OCI-LY3 (cell line): ENCODE results near the gene TIAM2.

Experiments used
- H2AFZ ChIP-seq: fragments of 200-600, 300-600 bp; shearing (Covaris generic); 2 replicates; pipeline ENCODE4 v1.6.0; 2014; ENCODE audit warnings: antibody characterized with exemption, low read depth, low read length
- H3K27ac ChIP-seq: fragments of 200-600, 300-600 bp; sonication (generic); 2 replicates; pipeline ENCODE4 v1.5.1; 2014; ENCODE audit warnings: mild to moderate bottlenecking, low read length, moderate library complexity, mixed read lengths
- H3K27me3 ChIP-seq: fragments of 200-600, 300-600 bp; sonication (generic); 2 replicates; pipeline ENCODE4 v1.6.1; 2014; ENCODE audit warnings: low read depth, low read length, mixed read lengths
- H3K36me3 ChIP-seq: fragments of 200-600, 300-600 bp; sonication (generic); replicated peaks from 2 replicates; pipeline ENCODE3; 2014; ENCODE audit warnings: low read depth, low read length, mixed read lengths
- H3K4me1 ChIP-seq: fragments of 300-600, 200-600 bp; sonication (generic); 2 replicates; pipeline ENCODE4 v1.6.1; 2014; ENCODE audit warnings: low read length, mixed read lengths
- H3K4me2 ChIP-seq: fragments of 200-600, 300-600 bp; sonication (generic); 2 replicates; pipeline ENCODE4 v1.6.1; 2014; ENCODE audit warnings: low read length, mixed read lengths
- H3K4me3 ChIP-seq: fragments of 300-600, 200-600 bp; sonication (generic); 2 replicates; pipeline ENCODE4 v1.5.1; 2014; ENCODE audit warnings: antibody characterized with exemption, mild to moderate bottlenecking, low read length, moderate library complexity
- H3K79me2 ChIP-seq: fragments of 300-600, 200-600 bp; shearing (Covaris generic); 2 replicates; pipeline ENCODE4 v1.6.1; 2014; ENCODE audit warnings: mild to moderate bottlenecking, low read length, mixed read lengths
- H3K9ac ChIP-seq: fragments of 300-600, 200-600 bp; shearing (Covaris generic); 2 replicates; pipeline ENCODE4 v1.6.0; 2014; ENCODE audit warnings: mild to moderate bottlenecking, low read length, moderate library complexity
- H3K9me3 ChIP-seq: fragments of 200-600, 300-600 bp; shearing (Covaris generic); 2 replicates; pipeline ENCODE4 v1.6.1; 2014; ENCODE audit warnings: low read length, mixed read lengths; ENCODE audit not compliant: insufficient read depth
- H4K20me1 ChIP-seq: fragments of 200-600, 300-600 bp; sonication (generic); 2 replicates; pipeline ENCODE4 v1.6.1; 2016; ENCODE audit warnings: low read length, mixed read lengths; ENCODE audit not compliant: insufficient read depth
- EZH2phosphoT487 ChIP-seq: fragments of 200-600 bp; shearing (Covaris generic); IDR thresholded peaks from 2 replicates; pipeline ENCODE4 v1.6.1; 2018; ENCODE audit warnings: antibody characterized with exemption, mixed run types, low read depth
- TF ChIP-seq, protein P1 (sequence below): fragments of 200-600, 300-600 bp; sonication (generic); IDR thresholded peaks from 2 replicates; pipeline ENCODE4 v1.5.1; 2014; ENCODE audit warnings: antibody characterized with exemption, low read length, low read depth

The TIAM2 gene

DNA sequence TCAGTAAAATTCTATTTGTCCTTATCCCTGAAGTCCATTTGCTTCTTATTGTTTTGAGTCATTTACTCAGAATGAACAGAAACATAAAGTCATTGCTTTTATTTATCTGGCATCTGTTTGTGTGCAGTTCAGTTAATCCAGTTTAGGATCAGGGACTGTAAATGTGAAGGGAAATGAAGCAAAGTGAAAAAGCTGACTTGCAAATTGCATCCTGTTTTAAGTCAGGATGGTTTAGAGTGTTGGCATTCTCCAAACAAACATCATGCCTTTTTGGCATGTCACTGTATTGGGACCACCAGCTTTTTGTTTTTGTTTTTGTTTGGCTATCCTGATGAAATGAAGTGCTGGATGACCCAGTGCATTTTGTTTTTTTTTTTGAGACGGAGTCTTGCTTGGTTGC, 168.5 kb downstream of the TIAM2 start:
- Histone ChIP-seq H3K4me2 (no peak overlapping the region), H2AFZ (no peak overlapping the region), H3K9me3 (no peaks in the 10 kb centered on the region), H3K4me3 (no peak overlapping the region), H3K79me2 (no peaks in the 10 kb centered on the region), H4K20me1 (no peaks in the 10 kb centered on the region), H3K27me3 (no peaks in the 10 kb centered on the region), H3K27ac (no peak overlapping the region), H3K4me1 (peaks cover 11% of the 10 kb centered on the region), H3K9ac (no peak overlapping the region), H3K36me3 (no peaks in the 10 kb centered on the region)
- TF ChIP-seq, protein P1, sequence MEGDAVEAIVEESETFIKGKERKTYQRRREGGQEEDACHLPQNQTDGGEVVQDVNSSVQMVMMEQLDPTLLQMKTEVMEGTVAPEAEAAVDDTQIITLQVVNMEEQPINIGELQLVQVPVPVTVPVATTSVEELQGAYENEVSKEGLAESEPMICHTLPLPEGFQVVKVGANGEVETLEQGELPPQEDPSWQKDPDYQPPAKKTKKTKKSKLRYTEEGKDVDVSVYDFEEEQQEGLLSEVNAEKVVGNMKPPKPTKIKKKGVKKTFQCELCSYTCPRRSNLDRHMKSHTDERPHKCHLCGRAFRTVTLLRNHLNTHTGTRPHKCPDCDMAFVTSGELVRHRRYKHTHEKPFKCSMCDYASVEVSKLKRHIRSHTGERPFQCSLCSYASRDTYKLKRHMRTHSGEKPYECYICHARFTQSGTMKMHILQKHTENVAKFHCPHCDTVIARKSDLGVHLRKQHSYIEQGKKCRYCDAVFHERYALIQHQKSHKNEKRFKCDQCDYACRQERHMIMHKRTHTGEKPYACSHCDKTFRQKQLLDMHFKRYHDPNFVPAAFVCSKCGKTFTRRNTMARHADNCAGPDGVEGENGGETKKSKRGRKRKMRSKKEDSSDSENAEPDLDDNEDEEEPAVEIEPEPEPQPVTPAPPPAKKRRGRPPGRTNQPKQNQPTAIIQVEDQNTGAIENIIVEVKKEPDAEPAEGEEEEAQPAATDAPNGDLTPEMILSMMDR = no peak
- no peak for TF ChIP-seq EZH2phosphoT487

DNA sequence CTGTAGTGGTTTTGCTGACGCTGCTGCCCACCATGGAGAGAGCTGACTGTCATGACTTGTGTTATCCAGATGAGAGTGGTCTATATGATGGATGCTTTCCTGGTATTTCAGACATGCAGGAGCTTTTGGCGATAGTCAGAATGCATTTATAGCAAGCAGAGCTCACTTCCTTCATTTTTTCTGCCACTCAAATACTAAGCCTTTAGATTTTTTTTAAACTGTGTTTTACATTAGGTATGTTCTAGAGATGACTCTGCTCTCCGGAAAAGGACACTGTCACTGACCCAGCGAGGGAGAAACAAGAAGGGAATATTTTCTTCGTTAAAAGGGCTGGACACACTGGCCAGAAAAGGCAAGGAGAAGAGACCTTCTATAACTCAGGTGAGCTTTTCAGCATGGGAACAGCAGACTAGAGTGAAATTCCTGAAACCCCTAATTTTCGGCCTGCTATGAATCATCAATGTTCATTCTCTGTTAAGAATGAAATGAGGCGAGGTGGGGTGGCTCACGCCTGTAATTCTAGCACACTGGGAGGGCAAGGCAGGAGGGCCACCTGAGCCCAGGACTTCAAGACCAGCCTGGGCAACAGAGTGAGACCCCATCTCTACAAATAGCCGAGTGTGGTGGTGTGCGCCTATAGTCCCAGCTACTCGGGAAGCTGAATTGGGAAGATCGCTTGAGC, 170.1 kb downstream of the TIAM2 start:
- Histone ChIP-seq H3K79me2 (no peaks in the 10 kb centered on the region), H3K4me2 (peak overlapping the region; percentile 24), H4K20me1 (no peaks in the 10 kb centered on the region), H2AFZ (no peak overlapping the region), H3K36me3 (no peaks in the 10 kb centered on the region), H3K27me3 (no peaks in the 10 kb centered on the region), H3K4me3 (no peak overlapping the region), H3K4me1 (peaks cover 9% of the 10 kb centered on the region), H3K9me3 (no peaks in the 10 kb centered on the region), H3K9ac (no peak overlapping the region), H3K27ac (no peak overlapping the region)
- TF ChIP-seq, protein P1 = no peak
- TF ChIP-seq EZH2phosphoT487 = no peak

DNA sequence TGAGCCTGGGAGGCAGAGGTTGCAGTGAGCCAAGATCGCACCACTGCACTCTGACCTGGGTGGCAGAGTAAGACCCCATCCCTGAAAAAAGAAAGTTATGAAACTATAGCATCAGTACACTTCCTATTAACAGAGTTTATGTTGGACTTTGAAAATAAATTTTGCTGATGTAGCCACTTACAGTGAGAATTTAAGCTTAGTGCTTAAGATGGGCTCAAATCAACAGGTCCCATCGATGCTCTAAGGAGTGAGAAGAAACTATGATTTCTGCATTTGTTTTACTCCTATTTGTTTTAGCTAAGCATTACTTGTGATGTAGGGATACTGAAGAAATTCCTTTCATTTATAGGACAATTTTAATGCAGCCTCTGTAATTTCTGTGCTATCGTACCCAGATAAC, 175.4 kb downstream of the TIAM2 start:
- peak overlapping the region; percentile 71 for H3K27ac ChIP-seq
- H3K27me3 ChIP-seq = no peaks in the 10 kb centered on the region
- H3K4me1 ChIP-seq = peaks cover 26% of the 10 kb centered on the region
- H3K9me3 ChIP-seq = no peaks in the 10 kb centered on the region
- H3K4me3 ChIP-seq = peak overlapping the region; percentile 65
- no peaks in the 10 kb centered on the region for H3K79me2 ChIP-seq
- peak overlapping the region; percentile 86 for H3K4me2 ChIP-seq
- TF ChIP-seq, protein P1 = no peak
- TF ChIP-seq EZH2phosphoT487 = no peak
- H4K20me1 ChIP-seq = no peaks in the 10 kb centered on the region
- peak overlapping the region; percentile 45 for H3K9ac ChIP-seq
- no peaks in the 10 kb centered on the region for H3K36me3 ChIP-seq
- H2AFZ ChIP-seq = peak overlapping the region; percentile 96; the same call in 1 of the 2 replicates

DNA sequence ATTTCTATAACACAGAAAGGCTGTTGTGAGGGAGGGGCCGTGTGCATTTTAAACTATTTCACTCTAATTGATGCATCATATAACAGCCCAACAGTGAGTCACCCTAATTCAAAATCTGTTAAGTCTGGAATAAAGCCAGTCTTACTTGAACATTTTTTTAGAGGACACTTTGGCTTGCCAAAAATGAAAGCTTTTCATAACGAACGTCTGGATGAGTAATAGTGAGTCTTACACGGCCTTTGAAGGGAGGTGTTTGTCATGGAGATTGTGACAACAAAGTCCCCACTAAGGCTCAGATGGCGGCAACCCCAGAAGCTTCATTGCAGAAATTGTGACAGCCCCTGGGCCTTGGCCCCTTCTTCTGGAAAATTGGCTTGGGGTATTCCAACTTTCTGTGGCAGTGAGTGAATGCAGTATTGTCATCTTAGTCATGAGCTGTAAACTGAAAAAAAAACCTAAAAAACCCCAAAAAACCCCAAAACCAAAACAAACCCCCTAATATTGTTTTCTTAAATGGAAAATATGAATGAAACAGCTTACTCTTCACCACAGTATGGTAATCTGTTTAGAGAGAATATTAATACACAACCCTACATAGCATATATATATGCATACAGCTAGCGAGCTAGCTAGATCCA, 176.1 kb downstream of the TIAM2 start:
- peak overlapping the region; percentile 45 for H3K9ac ChIP-seq
- H3K36me3 ChIP-seq = no peaks in the 10 kb centered on the region
- no peak for TF ChIP-seq EZH2phosphoT487
- TF ChIP-seq, protein P1 = no peak
- no peaks in the 10 kb centered on the region for H3K79me2 ChIP-seq
- H3K27me3 ChIP-seq = no peaks in the 10 kb centered on the region
- H3K4me2 ChIP-seq = peak overlapping the region; percentile 86
- peak overlapping the region; percentile 96 for H2AFZ ChIP-seq
- H3K27ac ChIP-seq = peak overlapping the region; percentile 71
- no peaks in the 10 kb centered on the region for H3K9me3 ChIP-seq
- peak overlapping the region; percentile 65 for H3K4me3 ChIP-seq
- no peaks in the 10 kb centered on the region for H4K20me1 ChIP-seq
- H3K4me1 ChIP-seq = peaks cover 32% of the 10 kb centered on the region
